NCI-H510A (cell line): Measurements from ENCODE around the gene TYR.
"Not testable (repeated sequence)": the region's sequence is repeated elsewhere in the genome, so short reads cannot be mapped to it uniquely, and the experiment has no call there.

Source experiments
- DNase-seq: peaks from one replicate; lab custom pipeline; 2025; lab: John Stamatoyannopoulos, UW

The TYR gene

DNA sequence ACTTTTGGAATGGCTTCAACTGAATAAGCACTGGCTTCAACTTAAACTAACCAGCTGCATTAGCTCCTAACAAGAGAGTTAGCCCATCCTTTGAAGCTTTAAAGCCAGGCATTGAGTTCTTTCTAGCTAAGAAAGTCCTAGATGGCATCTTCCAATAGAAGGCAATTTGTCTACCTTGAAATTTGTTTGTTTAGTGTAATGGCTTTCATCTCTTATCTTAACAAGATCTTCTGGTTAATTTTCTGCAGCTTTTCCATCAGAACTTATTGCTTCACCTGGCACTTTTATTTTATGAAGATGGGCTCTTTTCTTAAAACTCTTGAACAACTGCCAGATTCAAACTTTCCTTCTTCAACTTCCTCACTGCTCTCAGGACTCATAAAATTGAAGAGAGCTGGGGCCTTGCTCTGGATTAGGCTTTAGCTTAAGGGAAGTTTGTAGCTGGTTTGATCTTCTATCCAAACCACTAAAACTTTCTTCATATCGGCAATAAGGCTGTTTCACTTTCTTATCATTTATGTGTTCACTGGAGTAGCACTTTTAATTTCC, 94.9 kb downstream of the TYR start:
- DNase-seq: not testable (repeated sequence)

- not testable (repeated sequence) for DNase-seq
Observed at GRCh38 chr11:89273220-89273619, 95.5 kb downstream of the TYR start.

- no peak for DNase-seq
Observed at GRCh38 chr11:89275966-89276365, 98.3 kb downstream of the TYR start.

GRCh38 chr11:89279176-89279575, 101.5 kb downstream of the TYR start:
- no peak for DNase-seq

DNA sequence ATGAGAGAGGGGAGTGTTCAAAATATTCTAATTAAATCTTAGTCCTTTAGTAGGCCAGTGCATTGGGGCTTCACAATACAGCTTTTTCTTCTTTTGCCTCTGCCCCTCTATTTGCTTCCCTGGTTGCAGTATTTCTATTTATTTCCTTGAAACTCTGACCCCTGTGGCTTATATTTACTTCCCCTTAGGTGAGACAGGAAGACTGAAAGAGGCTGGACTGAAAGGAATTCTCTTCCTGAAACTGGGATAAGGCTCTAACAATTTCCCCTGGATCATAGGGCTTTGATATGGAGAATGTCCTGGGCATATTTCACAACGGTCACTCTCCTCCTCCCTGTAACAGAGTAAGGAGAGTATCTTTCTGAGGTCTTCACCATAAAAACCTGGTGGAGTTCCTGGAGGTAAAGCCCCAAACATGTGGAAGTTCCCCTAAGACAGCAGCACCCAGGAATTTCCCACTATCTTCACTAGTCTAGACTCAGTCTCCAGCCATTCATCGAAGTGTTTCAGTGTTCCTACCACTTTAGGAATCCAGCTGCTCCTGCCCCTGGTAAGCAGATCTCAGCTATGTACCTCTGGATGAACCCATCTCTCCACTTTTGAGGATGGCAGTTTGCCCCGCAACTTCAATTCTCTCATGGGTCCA, 103.5 kb downstream of the TYR start:
- DNase-seq: not testable (repeated sequence)

GRCh38 chr11:89286601-89287000, 108.9 kb downstream of the TYR start:
- not testable (repeated sequence) for DNase-seq

GRCh38 chr11:89288004-89288403, 110.3 kb downstream of the TYR start:
- DNase-seq: not testable (repeated sequence)

- no peak for DNase-seq
Observed at GRCh38 chr11:89293965-89294679, 116.4 kb downstream of the TYR start.

DNA sequence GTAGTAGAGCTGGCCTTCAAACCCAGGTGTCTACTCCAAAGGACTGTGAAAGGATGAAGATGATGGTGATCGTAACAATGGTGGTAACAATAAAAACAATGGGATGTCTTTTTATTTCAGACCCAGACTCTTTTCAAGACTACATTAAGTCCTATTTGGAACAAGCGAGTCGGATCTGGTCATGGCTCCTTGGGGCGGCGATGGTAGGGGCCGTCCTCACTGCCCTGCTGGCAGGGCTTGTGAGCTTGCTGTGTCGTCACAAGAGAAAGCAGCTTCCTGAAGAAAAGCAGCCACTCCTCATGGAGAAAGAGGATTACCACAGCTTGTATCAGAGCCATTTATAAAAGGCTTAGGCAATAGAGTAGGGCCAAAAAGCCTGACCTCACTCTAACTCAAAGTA, 117.3 kb downstream of the TYR start:
- DNase-seq: not testable (repeated sequence)

DNA sequence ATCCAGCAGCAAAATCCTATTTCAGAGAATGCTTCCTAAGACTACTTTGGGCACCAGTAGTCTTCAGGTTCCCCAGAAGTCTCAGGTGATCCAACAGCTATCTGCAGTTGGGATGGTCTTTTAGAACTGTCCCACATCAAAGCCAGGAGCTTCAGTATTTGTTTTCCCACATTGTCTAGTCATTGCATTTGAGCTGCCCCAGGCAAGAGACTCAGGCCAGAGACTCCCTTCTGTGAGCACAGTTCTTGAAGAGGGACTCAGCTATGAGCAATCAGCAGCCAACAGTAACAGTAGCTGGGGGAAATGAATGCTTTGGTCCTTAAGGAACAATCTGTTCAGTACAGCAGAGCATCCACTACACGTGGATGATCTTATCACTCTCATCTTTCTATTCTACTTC, 125.4 kb downstream of the TYR start:
- DNase-seq: not testable (repeated sequence)

DNA sequence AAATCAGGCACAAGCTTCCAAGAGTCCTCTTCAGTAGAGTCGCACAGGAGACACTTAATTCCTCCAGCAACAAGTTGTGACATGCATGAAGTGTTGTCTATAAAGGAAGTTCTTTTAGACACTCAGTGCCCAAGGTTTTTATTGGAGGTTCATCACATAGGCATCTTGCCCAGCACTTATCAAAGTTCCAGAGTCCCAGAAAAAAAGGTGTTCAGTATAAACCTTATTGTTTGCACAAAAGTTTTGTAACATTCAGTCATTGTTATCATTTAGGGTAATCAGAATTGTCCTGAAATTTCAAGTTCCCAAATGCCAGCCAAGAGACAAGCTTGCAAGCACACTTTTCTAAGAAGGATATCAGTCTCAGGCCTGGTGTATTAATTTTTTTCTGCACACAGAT, 130.6 kb downstream of the TYR start:
- DNase-seq: not testable (repeated sequence)

GRCh38 chr11:89309321-89309985, 131.8 kb downstream of the TYR start:
- not testable (repeated sequence) for DNase-seq

DNA sequence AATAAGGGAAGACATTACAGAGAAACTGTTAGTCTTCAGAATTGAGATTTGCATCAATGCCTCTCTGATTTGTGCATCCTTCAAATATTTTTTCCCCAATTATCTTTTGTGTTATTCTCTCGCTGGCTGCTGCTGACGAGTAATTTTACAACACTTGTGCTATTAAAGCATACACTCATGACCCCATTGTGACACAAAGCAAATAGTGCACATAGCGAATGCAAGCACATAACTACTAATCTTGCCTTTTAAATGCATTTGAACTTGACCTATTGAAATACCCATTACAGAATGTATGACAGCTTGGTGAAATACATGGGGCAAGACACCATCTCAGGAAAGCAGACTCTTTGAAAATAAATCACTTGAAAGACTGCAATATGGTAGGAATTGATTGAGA, 132.9 kb downstream of the TYR start:
- not testable (repeated sequence) for DNase-seq

GRCh38 chr11:89321401-89321800, 143.7 kb downstream of the TYR start:
- no peak for DNase-seq

- DNase-seq: no peak
Observed at GRCh38 chr11:89327885-89328284, 150.2 kb downstream of the TYR start.

DNA sequence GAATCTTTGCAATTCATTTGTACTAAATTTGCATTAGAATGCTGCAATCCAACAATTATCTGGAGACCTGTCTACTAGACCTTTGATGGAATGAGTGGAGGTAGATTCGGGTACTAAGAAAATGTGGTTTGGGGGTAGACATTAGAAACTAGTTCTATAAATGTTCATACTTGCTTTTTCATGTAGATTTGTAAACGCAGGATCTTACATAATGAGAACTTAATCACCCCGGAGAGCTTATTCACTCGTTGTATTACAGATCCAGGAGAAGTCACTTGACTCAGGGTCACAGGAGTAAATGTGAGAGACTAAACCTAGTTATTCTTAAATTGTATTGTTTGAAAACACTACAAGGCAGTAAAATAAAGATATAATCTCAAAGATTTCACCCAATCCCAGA, 154.3 kb downstream of the TYR start:
- not testable (repeated sequence) for DNase-seq

GRCh38 chr11:89333704-89334103, 156.0 kb downstream of the TYR start:
- not testable (repeated sequence) for DNase-seq

DNA sequence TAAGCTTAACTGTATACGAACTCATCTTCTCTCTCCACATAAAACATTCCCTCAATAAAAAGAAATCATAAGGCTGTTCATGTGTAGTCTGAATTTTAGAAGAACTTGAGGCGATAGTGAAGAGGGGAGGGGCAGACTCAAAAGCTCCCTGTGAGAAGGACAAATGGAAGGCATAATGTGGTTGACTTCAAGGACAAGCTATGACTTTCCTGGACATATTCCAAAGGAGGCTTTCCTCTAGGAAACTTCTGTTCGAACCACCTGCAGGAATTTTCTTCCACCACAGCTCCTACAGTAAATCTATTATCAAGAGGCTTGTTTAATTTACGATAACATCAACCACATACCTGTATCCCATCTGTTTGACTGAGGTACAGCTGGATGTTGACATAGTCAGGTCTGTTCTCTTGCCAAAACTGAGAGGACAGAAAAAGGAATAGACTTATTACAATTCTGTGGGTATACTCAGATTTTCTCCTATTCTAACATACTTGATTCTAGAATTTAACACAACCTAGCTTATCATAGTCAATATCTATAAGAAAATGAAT, 159.5 kb downstream of the TYR start:
- DNase-seq: not testable (repeated sequence)

- DNase-seq: not testable (repeated sequence)
Observed at GRCh38 chr11:89338073-89338472, 160.4 kb downstream of the TYR start.

GRCh38 chr11:89340450-89340849, 162.8 kb downstream of the TYR start:
- DNase-seq: not testable (repeated sequence)

DNA sequence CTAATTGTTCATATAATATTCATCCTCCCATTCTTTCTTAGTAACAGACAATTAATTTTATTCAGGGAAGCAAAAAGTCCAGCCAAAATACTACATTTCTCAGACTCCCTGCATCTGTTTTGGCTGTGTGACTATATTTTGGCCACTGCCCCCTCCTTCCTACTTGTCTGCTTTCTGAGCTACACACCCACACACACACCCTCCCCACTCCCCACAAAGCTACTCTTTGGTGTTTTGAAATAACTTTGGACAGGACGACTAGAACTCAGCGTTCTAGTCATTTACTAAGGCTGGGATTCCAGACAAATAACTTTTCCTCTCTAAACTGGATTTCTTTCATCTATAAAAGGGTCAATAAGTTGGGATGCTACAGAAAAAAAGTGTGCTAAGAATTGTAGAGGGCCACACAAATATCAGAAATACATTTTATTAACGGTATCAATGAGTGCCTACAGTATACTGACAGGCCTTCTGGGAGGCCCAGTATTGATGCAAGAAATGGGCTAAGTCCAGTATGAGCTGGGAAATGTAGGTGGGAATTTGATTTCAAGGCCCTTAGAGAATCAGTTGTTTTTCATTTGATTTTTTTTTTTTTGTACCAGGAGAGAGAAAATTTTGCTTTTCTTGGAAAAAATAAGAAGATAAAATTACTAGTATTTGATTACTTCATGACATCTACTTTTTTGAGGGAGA, 165.4 kb downstream of the TYR start:
- DNase-seq: not testable (repeated sequence)
